Measurements from ENCODE around the gene CAPN13. TPM values are rescaled to one million over a fixed set of nuclear protein-coding genes. Genes with fewer than 3 reads are reported as not detected.

Gene CAPN13
- total and polyA plus RNA-seq, 2 experiments from 2014 or later: not detected

DNA sequence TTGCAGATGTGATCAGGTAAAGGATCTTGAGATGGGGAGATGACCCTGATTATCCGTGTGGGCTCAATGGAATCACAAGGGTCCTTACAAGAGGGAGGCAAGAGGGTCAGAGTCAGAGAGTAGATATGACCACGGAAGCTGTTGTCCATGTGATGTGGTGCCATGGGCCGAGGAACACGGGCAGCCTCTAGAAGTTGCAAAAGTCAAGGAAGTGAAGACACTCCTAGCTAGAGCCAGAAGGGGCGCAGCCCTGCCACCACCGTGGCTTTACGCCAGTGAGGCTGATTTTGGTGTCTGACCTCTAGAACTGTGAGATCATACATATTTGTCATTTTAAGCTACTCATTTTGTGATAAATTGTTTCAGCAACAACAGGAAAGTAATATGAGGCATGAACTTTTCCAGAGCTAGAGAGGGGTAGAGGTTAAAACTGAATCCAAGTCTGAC is 114.4 kb downstream of the CAPN13 start:
- no peak for DNase-seq (ENCODE audit: low read depth in 1 of 2, low spot score in 1 of 2)
- no peaks in the 10 kb centered on the region for H3K27me3 ChIP-seq
- H3K27ac ChIP-seq: no peak overlapping the region
- H3K4me1 ChIP-seq (ENCODE audit: low read depth): peaks cover 40% of the 10 kb centered on the region
- H3K4me3 ChIP-seq: no peak overlapping the region
- H3K9me3 ChIP-seq (ENCODE audit: low read depth): no peaks in the 10 kb centered on the region
- H3K36me3 ChIP-seq: no peaks in the 10 kb centered on the region
- TF ChIP-seq CTCF (IDR thresholded peaks at IDR 0.05; ENCODE audit: low read depth, low read length): no peak

GRCh38 chr2:30691948-30692828 is 115.1 kb downstream of the CAPN13 start:
- Histone ChIP-seq H3K4me1 (ENCODE audit: low read depth) (peaks cover 40% of the 10 kb centered on the region), H3K27ac (no peak overlapping the region), H3K27me3 (no peaks in the 10 kb centered on the region), H3K4me3 (no peak overlapping the region), H3K36me3 (no peaks in the 10 kb centered on the region), H3K9me3 (ENCODE audit: low read depth) (no peaks in the 10 kb centered on the region)
- DNase-seq (ENCODE audit: low read depth in 1 of 2, low spot score in 1 of 2): peak in 1 of 2 donors; percentile 29
- peak; percentile 22 for TF ChIP-seq CTCF (IDR thresholded peaks at IDR 0.05; ENCODE audit: low read depth, low read length)

DNA sequence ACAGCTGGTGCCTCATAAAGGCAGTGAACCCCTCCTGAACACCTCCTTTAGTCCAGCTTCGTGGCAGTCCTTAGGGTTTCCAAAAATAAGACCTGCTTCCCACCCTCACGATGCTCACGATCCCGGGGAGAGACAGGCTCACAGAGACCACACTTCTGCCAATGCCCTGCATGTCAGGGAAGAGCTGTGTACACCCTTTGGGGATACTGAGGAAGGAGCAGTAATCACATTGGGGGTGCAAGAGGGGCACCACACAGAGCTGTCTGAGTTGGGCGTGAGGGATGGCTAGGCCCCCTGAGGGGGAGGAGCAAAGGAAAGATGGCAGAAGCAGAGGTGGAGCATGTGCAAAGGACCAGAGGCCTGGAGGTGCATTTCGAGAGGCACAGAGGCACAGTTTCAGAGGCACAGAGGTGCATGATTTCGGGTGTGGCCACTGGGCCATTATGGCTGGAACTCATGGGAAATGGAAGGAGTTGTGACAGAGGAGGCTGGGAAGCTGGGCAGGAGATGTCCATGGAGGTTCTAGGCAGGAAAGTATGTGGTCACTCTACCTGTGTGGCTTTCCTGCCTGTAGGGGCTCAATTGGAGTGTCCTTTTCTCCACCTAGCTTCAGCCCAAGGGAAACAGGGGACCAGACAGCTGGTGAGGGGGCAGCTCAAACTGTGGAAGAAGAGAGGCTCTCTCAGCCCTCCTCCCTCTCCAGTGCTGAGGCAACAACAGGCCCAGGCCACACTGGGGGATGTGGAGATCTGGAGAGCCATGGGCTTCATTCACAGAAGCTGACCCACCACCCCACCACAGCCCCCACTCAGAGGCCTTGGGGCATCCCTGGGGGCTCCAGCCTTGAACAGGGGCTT is 115.9 kb downstream of the CAPN13 start:
- H3K4me1 ChIP-seq (ENCODE audit: low read depth): peaks cover 40% of the 10 kb centered on the region
- DNase-seq (ENCODE audit: low read depth in 1 of 2, low spot score in 1 of 2): no peak
- no peaks in the 10 kb centered on the region for H3K36me3 ChIP-seq
- H3K9me3 ChIP-seq (ENCODE audit: low read depth): no peaks in the 10 kb centered on the region
- no peaks in the 10 kb centered on the region for H3K27me3 ChIP-seq
- TF ChIP-seq CTCF (IDR thresholded peaks at IDR 0.05; ENCODE audit: low read depth, low read length): no peak
- H3K27ac ChIP-seq: no peak overlapping the region
- no peak overlapping the region for H3K4me3 ChIP-seq

GRCh38 chr2:30690126-30690561 is 117.1 kb downstream of the CAPN13 start:
- no peak for DNase-seq (ENCODE audit: low read depth in 1 of 2, low spot score in 1 of 2)
- TF ChIP-seq CTCF (IDR thresholded peaks at IDR 0.05; ENCODE audit: low read depth, low read length): no peak
- Histone ChIP-seq H3K4me1 (ENCODE audit: low read depth) (peaks cover 40% of the 10 kb centered on the region), H3K9me3 (ENCODE audit: low read depth) (no peaks in the 10 kb centered on the region), H3K4me3 (no peak overlapping the region), H3K36me3 (no peaks in the 10 kb centered on the region), H3K27ac (no peak overlapping the region), H3K27me3 (no peaks in the 10 kb centered on the region)

DNA sequence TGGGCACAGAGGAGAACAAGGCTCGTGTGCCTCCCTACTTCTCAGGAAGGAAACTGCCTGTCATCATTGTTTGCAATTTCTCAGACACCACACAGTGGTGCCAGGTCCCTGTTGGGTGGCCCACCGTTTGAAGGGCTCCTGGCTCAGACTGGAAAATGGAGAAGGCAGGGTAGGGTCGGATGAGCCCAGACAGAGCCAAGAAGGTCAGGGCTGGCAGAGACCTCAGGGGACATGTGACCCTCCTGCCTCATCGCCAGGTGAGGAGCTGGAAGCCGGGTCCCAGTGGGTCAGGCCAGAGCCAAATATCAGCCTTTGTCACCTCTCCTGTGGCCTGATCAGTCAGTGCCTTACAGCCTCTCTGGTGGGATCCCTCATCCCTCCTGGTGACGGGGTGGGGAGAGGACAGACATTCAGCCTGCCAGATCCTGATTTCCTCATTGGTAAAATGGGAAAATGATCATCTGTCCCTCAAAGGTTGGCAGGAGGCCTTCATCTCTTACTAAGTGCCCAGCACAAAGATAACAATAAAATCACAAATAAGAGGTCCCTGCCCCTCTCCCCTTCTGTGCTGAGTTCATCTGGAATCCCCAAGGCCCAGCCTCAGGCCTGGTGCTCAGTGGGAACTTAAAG is 117.6 kb downstream of the CAPN13 start:
- H3K27me3 ChIP-seq: no peaks in the 10 kb centered on the region
- no peak overlapping the region for H3K4me3 ChIP-seq
- no peaks in the 10 kb centered on the region for H3K36me3 ChIP-seq
- no peaks in the 10 kb centered on the region for H3K9me3 ChIP-seq (ENCODE audit: low read depth)
- no peak for TF ChIP-seq CTCF (IDR thresholded peaks at IDR 0.05; ENCODE audit: low read depth, low read length)
- H3K27ac ChIP-seq: peak overlapping the region; percentile 82
- peaks cover 35% of the 10 kb centered on the region for H3K4me1 ChIP-seq (ENCODE audit: low read depth)
- DNase-seq (ENCODE audit: low read depth in 1 of 2, low spot score in 1 of 2): no peak

All from cardiac muscle cell (in vitro differentiated cells and primary cell).